DMS79 treated with DMSO at 0.1 percent for 48 hours (cell line): Measurements from ENCODE around the gene KIF7.

Source experiments
- DNase-seq: peaks from one replicate; lab custom pipeline; 2025; lab: John Stamatoyannopoulos, UW

Gene KIF7

GRCh38 chr15:89669309-89669865 is 14.1 kb upstream of the KIF7 start:
- DNase-seq: no peak

- DNase-seq: no peak
Observed at GRCh38 chr15:89668171-89668570, 12.9 kb upstream of the KIF7 start.

- no peak for DNase-seq
Observed at GRCh38 chr15:89667706-89667960, 12.4 kb upstream of the KIF7 start.

- no peak for DNase-seq
Observed at GRCh38 chr15:89666858-89667705, 11.8 kb upstream of the KIF7 start.

- DNase-seq: no peak
Observed at GRCh38 chr15:89666184-89666857, 11.1 kb upstream of the KIF7 start.

GRCh38 chr15:89665449-89666181 is 10.3 kb upstream of the KIF7 start:
- no peak for DNase-seq

- DNase-seq: peak; percentile 32
Observed at GRCh38 chr15:89664441-89665350, 9.4 kb upstream of the KIF7 start.

- DNase-seq: no peak
Observed at GRCh38 chr15:89662893-89663626, 7.8 kb upstream of the KIF7 start.

GRCh38 chr15:89660556-89660955 is 5.3 kb upstream of the KIF7 start:
- no peak for DNase-seq

- DNase-seq: no peak
Observed at GRCh38 chr15:89659295-89659694, 4.0 kb upstream of the KIF7 start.

GRCh38 chr15:89657686-89658200 is 2.5 kb upstream of the KIF7 start:
- no peak for DNase-seq

GRCh38 chr15:89656116-89656815 is 999 bp upstream of the KIF7 start:
- DNase-seq: no peak

- no peak for DNase-seq
Observed at GRCh38 chr15:89654301-89654761, 936 bp downstream of the KIF7 start.

GRCh38 chr15:89653578-89653977 is 1.7 kb downstream of the KIF7 start:
- DNase-seq: no peak

- DNase-seq: no peak
Observed at GRCh38 chr15:89652666-89653065, 2.6 kb downstream of the KIF7 start.

- no peak for DNase-seq
Observed at GRCh38 chr15:89652131-89652530, 3.1 kb downstream of the KIF7 start.

GRCh38 chr15:89649716-89650115 is 5.6 kb downstream of the KIF7 start:
- DNase-seq: no peak

GRCh38 chr15:89649013-89649625 is 6.1 kb downstream of the KIF7 start:
- no peak for DNase-seq
